GM19452 (cell line): ENCODE measurements around the gene SMAD5.
A peak's percentile ranks its signal among the peaks of the same experiment; 100 is the strongest.

Experiments
- ATAC-seq: cut with Tn5 transposase; IDR thresholded peaks from one replicate; pipeline ENCODE4 v1.9.1; 2021; ENCODE audit not compliant: unreplicated experiment

The SMAD5 gene

GRCh38 chr5:136153581-136154236 lies 21.1 kb downstream of the SMAD5 start:
- ATAC-seq, result no peak

DNA sequence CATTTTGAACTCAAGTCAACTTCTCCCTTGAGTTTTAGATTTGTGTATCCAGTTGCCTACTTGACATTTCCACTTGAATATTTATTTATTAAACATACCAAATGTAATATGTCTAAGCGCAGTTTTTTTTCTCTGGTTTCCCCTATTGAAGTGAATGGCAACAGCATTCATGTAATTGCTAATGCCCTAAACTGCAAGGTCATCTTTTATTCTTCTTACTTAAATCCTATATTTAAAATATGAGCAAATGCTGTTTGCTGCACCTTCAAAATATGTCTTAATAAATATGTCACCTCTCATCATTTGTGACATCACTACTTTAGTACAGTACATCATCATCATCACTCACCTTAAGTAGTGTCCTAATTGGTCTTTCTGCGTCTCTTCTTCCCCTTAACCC lies 22.4 kb downstream of the SMAD5 start:
- ATAC-seq, result no peak

- ATAC-seq, result no peak
Observed at GRCh38 chr5:136155761-136156160, 23.1 kb downstream of the SMAD5 start.

DNA sequence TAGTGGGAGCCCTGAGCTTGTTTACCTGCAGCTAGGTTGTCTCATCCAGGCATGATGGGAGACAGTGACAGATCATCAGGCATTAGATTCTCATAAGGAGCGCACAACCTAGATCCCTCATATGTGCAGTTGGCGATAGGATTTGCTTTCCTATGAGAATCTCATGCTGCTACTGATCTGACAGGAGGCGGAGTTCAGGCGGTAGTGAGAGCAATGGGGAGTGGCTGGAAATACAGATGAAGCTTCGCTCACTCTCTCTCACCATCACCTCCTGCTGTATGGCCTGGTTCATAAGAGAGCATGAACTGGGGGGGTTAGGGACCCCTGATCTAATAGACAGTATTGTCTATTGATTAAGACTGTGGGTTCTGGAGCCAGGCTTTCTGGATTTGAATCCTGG lies 24.9 kb downstream of the SMAD5 start:
- no peak for ATAC-seq

- ATAC-seq, result no peak
Observed at GRCh38 chr5:136159457-136159856, 26.8 kb downstream of the SMAD5 start.

GRCh38 chr5:136162008-136162407 lies 29.4 kb downstream of the SMAD5 start:
- no peak for ATAC-seq

DNA sequence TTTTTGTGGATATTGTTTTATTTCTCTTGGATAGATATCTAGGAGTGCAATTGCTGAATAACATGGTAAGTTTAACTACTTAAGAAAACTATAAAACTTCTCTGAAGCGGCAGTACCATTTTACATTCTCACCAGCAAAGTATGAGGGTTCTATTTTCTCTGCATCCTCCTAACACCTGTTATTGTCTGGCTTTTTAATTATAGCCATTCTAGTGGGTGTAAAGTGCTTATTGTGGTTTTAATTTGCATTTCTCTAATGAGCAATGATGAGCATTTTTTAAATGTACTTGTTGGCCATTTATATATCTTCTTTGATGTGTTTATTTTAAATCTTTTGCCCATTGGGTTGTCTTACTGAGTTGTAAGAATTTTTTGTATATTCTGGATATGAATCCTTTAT lies 31.6 kb downstream of the SMAD5 start:
- no peak for ATAC-seq

GRCh38 chr5:136166909-136167308 lies 34.3 kb downstream of the SMAD5 start:
- ATAC-seq, result peak; percentile 65

DNA sequence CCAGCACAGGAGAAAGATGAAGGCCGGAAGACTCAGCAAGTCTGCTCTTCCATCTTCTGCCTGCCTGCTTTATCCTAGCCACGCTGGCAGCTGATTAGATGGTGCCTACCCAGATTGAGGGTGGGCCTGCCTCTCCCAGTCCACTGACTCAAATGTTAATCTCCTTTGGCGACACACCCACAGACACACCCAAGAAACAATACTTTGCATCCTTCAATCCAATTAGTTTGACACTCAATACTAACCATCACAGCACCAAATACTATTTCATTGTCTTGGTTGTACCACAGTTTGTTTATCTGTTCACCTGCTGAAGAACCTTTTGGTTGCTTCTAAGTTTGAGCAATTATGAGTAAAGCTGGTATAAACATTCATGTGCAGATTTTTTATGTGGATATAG lies 36.6 kb downstream of the SMAD5 start:
- no peak for ATAC-seq

DNA sequence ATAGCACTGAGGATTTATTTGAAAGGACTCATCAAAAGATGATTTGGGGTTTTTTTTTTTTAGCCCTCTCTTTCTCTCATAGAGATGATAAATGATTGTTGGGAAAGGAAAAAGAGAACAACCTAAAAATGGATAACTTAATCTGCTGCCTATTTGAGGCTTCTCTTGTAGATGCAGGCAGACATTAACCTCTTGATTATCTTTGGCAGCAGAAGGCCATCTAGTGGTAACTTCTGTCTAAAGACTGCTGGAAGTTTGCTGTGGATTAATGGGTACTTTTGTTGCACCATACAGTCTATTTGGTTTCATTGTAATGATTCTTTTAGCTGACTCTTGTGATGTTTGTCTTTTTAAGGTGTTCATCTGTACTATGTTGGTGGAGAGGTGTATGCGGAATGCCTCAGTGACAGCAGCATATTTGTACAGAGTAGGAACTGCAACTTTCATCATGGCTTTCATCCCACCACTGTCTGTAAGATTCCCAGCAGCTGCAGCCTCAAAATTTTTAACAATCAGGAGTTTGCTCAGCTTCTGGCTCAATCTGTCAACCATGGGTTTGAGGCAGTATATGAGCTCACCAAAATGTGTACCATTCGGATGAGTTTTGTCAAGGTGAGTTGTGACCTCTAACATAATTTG lies 41.5 kb downstream of the SMAD5 start:
- peak; percentile 67 for ATAC-seq

DNA sequence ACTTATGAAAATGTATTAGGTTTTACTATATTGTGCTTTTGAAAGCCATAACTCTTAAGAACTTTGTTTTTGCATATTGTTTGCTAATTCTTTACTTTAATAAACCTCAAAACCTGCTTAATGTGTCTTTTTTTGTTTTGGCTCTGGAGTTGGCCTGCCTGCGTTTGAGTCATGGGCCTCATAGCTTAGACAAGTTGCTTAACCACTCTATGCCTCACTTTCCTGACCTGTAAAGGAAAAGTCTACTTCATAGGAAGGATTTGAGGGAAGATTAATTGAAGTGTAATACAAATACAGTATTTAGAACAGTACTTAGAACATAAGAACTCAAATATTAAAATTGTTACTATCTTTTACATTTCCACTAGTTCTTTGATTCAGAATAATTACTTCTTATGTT lies 50.0 kb downstream of the SMAD5 start:
- ATAC-seq, result no peak

DNA sequence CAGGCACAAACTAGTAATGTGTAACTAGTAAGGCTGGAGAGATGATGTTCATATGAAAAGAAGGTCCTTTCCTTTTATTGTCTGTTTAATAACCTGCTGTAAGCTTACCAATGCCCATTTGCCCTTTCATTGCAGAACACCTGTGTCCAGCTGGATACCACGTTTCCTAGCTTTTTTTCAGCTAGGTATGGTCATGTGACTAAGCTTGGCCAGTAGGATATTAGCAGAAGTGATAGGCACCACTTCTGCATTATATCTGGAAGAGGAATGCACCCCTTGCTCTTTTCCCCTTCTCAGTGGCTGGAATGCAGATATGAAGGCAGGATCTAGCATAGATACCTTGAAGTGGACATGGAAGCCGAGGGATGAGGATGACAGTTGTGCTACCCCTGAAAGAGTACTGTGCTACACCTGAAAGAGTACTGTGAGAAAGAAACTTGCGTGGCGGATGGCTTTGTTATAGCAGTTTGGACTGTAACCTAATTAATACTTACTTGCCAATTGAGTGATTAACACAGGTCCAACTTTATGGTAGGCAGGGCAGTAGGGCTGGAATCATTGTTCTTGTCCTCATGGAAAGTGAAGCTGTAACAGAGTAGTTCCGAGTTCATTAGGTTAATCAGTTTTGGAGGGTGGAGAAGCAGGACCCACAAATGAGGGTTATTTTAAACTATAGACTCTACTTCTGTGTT lies 53.5 kb downstream of the SMAD5 start:
- no peak for ATAC-seq

DNA sequence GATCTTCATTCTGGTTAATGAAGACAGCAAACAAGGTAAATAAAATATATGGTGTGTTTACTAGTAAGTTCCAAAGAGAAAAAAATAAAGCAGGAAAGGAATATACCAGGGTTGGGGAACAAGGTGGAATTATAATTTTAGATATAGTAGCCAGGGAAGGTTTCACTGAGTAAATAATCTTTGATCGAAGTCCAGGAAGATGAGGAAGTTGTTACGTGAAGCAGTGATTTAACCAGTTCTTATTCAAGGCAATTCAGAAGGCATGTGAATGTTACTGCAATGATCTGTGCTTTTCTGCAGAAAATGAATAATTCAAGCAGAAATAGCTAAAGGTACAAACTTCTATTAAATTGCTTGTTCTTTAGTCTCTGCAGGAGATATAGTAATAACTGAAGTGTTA lies 54.2 kb downstream of the SMAD5 start:
- ATAC-seq, result no peak

- ATAC-seq, result no peak
Observed at GRCh38 chr5:136188859-136189258, 56.2 kb downstream of the SMAD5 start.

GRCh38 chr5:136190091-136190720 lies 57.6 kb downstream of the SMAD5 start:
- ATAC-seq, result no peak

GRCh38 chr5:136190904-136191303 lies 58.3 kb downstream of the SMAD5 start:
- no peak for ATAC-seq

- ATAC-seq, result no peak
Observed at GRCh38 chr5:136191304-136192014, 58.8 kb downstream of the SMAD5 start.

DNA sequence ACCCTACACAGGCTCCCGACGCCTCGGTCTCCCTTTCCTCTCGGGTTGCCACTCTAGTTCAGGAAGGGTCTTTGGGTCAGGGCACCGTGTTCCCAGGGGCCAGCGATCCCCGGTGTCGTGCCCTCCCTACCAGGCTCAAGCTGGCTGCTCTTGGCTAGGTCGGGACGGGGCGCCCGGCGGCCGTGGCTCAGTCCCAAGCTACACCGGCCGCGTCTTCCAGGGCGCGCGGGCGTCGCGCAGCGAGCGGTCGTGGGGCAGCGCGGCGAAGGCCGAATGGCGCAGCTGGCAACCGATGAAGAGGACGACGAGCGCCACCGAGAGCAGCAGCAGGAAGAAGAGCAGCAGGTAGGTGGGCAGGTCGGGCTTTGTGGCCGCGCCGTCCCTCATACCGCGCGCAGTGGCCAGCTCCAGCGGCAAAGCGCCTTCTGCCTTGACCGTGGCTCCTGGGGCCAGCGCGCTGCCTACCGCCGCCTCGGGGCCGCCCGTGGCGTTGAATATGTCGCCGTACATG lies 59.4 kb downstream of the SMAD5 start:
- ATAC-seq, result no peak

DNA sequence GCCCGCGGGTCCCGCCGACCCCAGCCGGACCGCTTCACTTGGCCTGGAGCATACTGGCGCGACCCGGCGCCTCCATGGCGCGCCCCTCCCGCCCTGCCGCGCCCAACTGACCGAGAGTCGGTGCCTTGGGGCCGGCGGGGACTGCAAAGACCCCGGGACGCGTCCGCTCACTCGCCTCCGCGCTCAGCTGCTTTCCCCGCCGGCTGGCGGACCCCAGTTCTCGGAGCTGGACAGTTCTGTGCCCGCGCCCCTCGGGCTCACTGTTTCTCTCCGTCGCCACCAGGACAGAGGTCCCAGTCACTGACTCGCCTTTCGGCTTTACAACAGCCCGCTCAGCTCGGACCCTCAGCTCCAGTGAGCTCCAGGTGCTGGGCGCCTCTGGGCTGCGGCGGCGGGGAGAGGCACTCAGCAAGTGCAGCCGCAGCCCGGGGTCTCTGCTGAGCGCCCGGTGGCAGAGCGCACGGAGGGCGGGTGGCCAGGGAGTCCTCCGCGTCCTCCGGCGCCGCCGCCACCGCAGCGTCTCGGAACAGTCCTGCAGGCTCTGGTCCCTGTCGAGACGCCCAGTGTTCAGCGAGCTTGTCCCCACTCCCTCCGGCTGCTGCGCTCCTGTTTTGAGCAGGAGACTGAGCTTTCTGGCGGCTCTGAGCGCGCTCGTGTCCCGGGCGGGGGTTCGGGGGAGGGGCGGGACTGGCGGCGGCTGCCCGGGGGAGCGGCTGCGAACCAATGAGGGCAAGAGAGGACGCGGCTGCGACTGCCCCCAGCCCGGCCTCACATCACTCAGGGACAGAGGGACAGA lies 60.1 kb downstream of the SMAD5 start, which contains the start of gene SMIM32:
Gene SMIM32 (minus strand): TSS at position 637 of the 796 bp plus-strand sequence. CDS start 638 bp downstream, outside the sequence.
- ATAC-seq, result no peak

DNA sequence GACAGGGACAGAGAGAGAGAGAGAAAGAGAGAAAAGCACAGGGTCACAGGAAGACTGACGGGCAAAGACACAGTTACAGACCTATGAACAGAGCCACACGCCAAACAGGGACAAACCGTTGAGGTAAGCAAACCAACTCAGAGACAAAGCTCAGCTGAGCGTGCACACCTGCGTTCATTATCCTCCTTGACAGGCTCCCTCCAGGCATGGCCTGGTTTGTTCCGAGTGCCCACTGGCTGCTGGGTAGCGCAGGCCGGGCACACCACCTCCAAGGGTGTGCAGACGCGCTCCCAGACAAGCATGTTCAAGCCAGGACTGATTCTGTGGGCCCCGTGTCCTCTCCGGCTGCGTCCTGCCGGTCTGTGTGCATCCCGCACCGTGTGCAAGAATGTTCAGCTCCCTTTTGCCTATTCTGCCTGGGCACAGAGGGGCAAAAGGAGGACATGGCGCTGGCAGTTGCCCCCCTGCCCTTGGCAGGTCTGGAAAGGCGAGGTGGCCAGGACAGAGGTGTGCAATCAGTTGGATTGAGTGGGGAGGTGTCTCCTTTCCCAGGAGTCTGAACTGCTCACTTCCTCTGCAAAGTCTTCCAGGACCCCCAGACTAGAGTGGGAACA lies 60.8 kb downstream of the SMAD5 start:
- ATAC-seq, result no peak
